Measurements from ENCODE around the gene MLH3.

Gene MLH3

GRCh38 chr14:74985806-74986205, 65.5 kb downstream of the MLH3 start:
- DNase-seq: no peak

GRCh38 chr14:74985028-74985310, 66.3 kb downstream of the MLH3 start:
- DNase-seq: no peak
- Histone ChIP-seq H3K4me3 (ENCODE audit: low read depth, low read length) (no peak overlapping the region), H3K36me3 (no peaks in the 10 kb centered on the region), H3K27me3 (no peaks in the 10 kb centered on the region), H3K9me3 (no peaks in the 10 kb centered on the region), H3K4me1 (peaks cover under 1% of the 10 kb centered on the region; the same call in 1 of the 2 replicates)
- no peak for TF ChIP-seq CTCF (IDR thresholded peaks at IDR 0.05; ENCODE audit: low read depth, low read length)

More at GRCh38 chr14:74985806-74986205, 65.5 kb downstream of the MLH3 start:
- no peaks in the 10 kb centered on the region for H3K36me3 ChIP-seq
- no peak for TF ChIP-seq CTCF (IDR thresholded peaks at IDR 0.05; ENCODE audit: low read depth, low read length)
- H3K27me3 ChIP-seq: no peaks in the 10 kb centered on the region
- no peak overlapping the region for H3K4me3 ChIP-seq (ENCODE audit: low read depth, low read length)
- H3K4me1 ChIP-seq: no peaks in the 10 kb centered on the region; the same call in 1 of the 2 replicates
- no peaks in the 10 kb centered on the region for H3K9me3 ChIP-seq

GRCh38 chr14:74984236-74985027, 66.8 kb downstream of the MLH3 start:
- no peak overlapping the region for H3K4me3 ChIP-seq (ENCODE audit: low read depth, low read length)
- no peak for TF ChIP-seq CTCF (IDR thresholded peaks at IDR 0.05; ENCODE audit: low read depth, low read length)

GRCh38 chr14:74983343-74983742, 67.9 kb downstream of the MLH3 start:
- DNase-seq: no peak
- TF ChIP-seq CTCF (IDR thresholded peaks at IDR 0.05; ENCODE audit: low read depth, low read length): no peak
- no peaks in the 10 kb centered on the region for H3K9me3 ChIP-seq
- no peaks in the 10 kb centered on the region for H3K27me3 ChIP-seq
- H3K36me3 ChIP-seq: no peaks in the 10 kb centered on the region
- H3K4me1 ChIP-seq: peaks cover 9% of the 10 kb centered on the region
- no peak overlapping the region for H3K4me3 ChIP-seq (ENCODE audit: low read depth, low read length)

More at GRCh38 chr14:74984236-74985027, 66.8 kb downstream of the MLH3 start:
- no peaks in the 10 kb centered on the region for H3K36me3 ChIP-seq
- DNase-seq: no peak
- no peaks in the 10 kb centered on the region for H3K9me3 ChIP-seq
- peaks cover 6% of the 10 kb centered on the region for H3K4me1 ChIP-seq
- H3K27me3 ChIP-seq: no peaks in the 10 kb centered on the region

- Histone ChIP-seq H3K9me3 (no peaks in the 10 kb centered on the region), H3K4me3 (ENCODE audit: low read depth, low read length) (no peak overlapping the region), H3K4me1 (peaks cover 15% of the 10 kb centered on the region), H3K36me3 (no peaks in the 10 kb centered on the region), H3K27me3 (no peaks in the 10 kb centered on the region)
- DNase-seq: no peak
- no peak for TF ChIP-seq CTCF (IDR thresholded peaks at IDR 0.05; ENCODE audit: low read depth, low read length)
Measured at GRCh38 chr14:74982661-74983060, 68.6 kb downstream of the MLH3 start.

- Histone ChIP-seq H3K27me3 (no peaks in the 10 kb centered on the region), H3K36me3 (no peaks in the 10 kb centered on the region), H3K4me1 (peaks cover 18% of the 10 kb centered on the region), H3K4me3 (ENCODE audit: low read depth, low read length) (no peak overlapping the region), H3K9me3 (no peaks in the 10 kb centered on the region)
- TF ChIP-seq CTCF (IDR thresholded peaks at IDR 0.05; ENCODE audit: low read depth, low read length): no peak
- DNase-seq: no peak
Measured at GRCh38 chr14:74981833-74982232, 69.4 kb downstream of the MLH3 start.

Measured in BE2C (cell line).